Measurements from ENCODE around the gene VPS39.

GRCh38 chr15:42154212-42154941 lies 53.7 kb downstream of the VPS39 start:
- TF ChIP-seq CTCF (conservative IDR thresholded peaks at IDR 0.05 in 1 of 2, IDR thresholded peaks at IDR 0.05 in 1 of 2; ENCODE audit: extremely low read depth in 1 of 2, insufficient read depth in 1 of 2, low read depth in 1 of 2, low read length in 2 of 2), result no peak
- no peak for TF ChIP-seq EZH2 (IDR thresholded peaks at IDR 0.05; ENCODE audit: borderline replicate concordance, low read length)
